Left renal pelvis (tissue), 4 donors: Measurements from ENCODE around the gene TULP4. TPM values are rescaled to one million over a fixed set of nuclear protein-coding genes. Genes with fewer than 3 reads are reported as not detected.
A peak's percentile ranks its signal among the peaks of the same experiment; 100 is the strongest.

Experiments
- DNase-seq, 4 donors: peaks; one replicate each; pipeline ENCODE4 v3.0.0-alpha.2; 2013; ENCODE audit warnings: low read depth in 4 of 4, low spot score in 3 of 4
- polyA plus RNA-seq, 4 donors: library from polyadenylated mRNA; unstranded; fragments of 120-200 nt; gene quantifications; one replicate each; pipeline ENCODE4 v1.2.1, GENCODE V29; 2013; ENCODE audit not compliant: insufficient read length in 4 of 4

TULP4 gene
- polyA plus RNA-seq, 4 donors, result 15.0 to 20.5 (median 19.1) TPM

DNA sequence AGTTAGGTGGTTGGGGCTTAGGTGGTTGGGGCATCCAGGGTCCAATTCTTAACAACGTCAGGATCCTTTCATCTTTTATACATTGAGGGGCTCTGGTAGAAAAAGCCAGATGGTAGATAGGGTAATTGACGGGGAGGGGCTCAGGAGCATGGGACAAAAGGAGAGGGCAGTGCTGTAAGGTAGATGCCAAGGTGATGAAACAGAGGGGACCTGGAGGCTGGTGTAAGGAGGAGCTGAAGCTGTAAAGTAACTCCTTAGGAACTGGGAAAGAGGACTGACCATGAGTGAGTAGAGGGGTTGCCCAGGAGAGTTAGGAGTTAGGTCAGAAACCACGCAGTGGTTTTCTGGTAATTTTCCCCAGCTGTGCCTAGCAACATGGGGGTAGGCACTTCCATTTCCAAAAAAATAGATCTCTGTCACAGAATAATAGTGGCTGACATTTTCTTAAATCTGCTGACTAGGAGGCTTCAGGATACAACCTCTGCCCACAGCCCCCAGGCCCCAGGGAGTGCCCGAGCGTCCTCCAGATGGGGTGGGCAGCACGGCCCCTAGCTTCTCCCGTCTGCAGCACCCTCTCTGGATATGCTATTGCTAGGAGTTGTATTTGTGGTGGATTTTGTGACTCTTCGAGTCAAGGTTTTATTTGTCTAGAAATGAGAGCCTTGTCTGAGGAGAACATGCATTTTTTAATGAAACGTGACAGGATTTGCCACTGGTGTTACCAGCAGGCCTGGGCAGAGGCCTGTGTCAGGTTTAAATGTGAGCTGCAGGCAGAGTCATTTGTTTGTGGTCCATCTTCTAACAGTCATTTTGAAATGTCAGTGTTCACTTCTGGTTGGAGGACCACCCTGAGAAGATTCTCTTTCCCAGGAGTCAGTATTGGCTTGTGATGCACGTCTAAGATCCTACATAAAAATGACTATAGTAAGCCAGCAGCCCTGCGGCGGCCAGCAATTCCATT, 44.6 kb downstream of the TULP4 start:
- no peak for DNase-seq

GRCh38 chr6:158357570-158358216, 45.4 kb downstream of the TULP4 start:
- DNase-seq, result no peak

DNA sequence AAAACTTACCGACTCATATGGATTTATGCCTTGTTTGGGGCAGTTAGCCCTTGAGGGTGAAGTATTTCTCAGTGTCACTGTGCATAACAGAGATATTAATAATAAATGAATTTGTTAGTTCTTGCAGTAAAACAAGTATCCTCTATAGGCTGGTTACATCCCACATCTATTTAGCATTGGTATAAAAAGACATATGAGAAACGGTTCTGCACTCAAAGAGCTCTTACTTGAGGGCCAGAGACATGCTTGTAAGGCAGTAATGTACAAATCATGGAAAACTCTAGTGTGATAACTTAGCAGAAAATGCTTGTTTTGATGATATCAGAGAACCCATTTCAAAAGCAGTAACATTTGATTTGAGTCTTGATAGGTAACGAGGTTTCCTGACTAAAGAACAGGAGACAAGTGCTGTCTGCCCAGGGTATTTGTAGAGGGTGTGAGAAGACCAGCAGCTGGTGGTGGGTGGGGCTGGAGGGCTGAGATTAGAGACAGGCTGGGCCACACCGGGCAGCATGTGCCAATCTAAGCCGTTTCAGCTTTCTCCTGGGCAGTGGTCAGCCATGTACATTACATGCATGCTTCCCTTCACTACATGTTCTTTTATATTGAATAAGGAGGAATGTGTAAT, 46.3 kb downstream of the TULP4 start:
- DNase-seq, result no peak

DNA sequence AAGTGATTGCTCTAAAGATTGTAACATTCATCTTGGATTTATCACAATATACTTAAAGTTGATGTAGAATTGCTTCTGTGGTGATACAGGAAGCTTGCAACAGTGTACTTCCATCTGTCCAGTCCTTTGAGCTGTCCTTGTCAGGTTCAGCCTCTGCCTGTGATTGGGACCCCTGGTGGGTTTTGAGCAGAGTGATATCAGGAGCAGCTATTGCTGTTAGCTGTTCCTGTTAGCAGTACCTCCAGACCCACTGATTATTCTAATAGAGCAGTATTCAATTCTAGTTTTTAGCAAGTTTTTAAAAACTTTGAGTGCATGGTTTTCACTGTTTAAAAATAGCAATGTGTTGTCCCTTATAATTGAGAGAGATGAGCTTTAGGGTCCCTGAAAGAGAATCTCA, 48.8 kb downstream of the TULP4 start:
- DNase-seq, result no peak

- no peak for DNase-seq
Measured at GRCh38 chr6:158361961-158362669, 49.9 kb downstream of the TULP4 start.

GRCh38 chr6:158366363-158366762, 54.1 kb downstream of the TULP4 start:
- DNase-seq, result no peak

- no peak for DNase-seq
Measured at GRCh38 chr6:158367816-158368215, 55.6 kb downstream of the TULP4 start.

GRCh38 chr6:158369241-158369640, 57.0 kb downstream of the TULP4 start:
- no peak for DNase-seq

- DNase-seq, result no peak
Measured at GRCh38 chr6:158370805-158371204, 58.5 kb downstream of the TULP4 start.

DNA sequence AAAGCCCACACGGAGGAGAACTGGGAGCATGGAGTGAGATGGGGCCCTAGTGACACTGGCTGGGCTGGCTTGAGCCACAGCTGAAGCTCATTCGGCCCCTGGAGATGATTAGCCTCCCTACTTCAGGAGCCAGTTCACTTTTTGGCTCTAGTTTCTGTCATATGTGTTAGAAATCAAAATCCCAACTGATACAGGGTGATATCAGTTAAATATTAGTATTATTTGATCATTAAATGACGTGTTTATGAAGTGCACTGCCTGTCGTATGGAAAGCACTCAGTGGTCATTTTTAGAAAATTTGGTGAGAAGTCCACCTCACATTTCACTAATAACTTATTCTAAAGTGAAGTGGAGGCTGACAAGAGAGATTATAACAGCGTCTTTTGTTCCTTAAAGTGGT, 59.0 kb downstream of the TULP4 start:
- DNase-seq, result no peak

DNA sequence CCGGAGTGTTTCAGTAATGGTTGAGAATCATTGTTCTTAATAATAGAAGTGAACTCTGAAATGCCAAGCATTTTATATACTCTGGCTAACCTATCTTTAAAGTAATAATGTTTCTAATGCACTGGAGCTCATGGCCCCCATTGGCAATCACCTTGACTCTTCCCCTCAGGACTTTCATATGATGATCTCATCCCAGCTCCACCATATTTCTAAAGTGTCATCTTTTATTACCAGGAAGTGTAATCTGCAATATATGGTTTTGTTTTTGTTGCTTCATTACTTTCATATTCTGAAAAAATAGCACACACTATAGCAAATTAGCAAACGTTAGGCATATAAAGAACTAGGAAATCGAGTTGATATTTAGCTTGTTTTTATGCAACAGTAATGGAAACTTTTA, 60.3 kb downstream of the TULP4 start:
- no peak for DNase-seq

GRCh38 chr6:158373214-158373613, 60.9 kb downstream of the TULP4 start:
- no peak for DNase-seq

DNA sequence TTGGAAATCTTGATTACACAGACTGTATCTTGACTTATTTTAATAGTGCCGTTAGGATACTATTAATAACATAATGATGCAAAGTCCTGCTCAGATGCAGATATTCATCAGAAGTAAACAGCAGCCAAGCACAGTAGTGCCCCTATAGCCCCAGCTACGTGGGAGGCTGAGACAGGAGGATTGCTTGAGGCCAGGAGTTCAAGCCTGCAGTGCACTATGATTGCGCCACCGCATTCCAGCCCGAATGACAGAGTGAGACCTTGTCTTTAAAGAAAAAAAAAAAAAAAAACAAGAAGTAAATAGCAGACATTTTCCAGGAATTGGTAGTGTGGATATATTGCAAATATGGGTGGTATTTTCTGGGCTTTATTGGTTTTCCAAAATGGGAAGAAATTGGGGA, 61.8 kb downstream of the TULP4 start:
- DNase-seq, result no peak

DNA sequence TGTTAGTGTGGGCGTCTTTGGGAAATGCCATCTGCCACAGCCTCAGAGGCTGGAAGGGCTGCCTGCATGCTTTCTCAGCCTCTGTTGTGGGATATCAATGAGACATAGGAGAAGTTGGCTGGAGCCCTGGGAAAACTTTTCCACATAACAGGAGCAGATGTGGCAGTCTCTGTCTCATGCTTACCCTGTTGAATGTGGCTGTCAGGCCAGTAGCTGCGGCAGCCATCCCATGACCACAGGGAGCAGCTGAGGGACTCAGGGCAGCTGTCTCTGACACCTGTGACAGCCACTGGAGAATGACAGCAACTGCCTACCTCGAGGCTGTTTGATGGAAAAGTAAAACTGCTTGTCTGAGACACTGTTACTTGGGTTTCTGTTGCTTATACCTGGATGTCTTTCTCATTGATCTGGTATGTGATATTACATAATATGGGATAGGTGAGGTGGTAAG, 64.4 kb downstream of the TULP4 start:
- no peak for DNase-seq

GRCh38 chr6:158377860-158378259, 65.6 kb downstream of the TULP4 start:
- peak in 1 of 4 donors; percentile 12 for DNase-seq

- no peak for DNase-seq
Measured at GRCh38 chr6:158379336-158379735, 67.1 kb downstream of the TULP4 start.

DNA sequence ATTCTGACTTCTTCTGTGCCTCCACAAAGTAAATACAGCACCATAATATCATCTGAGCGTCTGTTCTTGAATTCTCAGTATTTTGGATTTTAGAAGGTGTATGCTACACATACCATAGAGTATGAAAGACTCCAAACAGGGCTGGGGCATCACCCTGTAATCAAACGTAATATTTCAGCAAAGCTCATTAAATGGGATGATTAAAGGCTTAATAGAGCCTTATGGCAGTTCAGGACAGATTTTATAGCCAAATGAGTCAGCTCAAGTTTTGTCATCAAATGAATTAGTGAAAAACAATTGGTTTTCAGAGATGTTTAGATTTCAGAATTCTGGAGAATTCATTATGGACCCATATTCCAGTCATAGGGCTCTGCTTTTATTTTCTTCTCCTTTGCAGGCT, 68.9 kb downstream of the TULP4 start:
- DNase-seq, result no peak

GRCh38 chr6:158382491-158382890, 70.2 kb downstream of the TULP4 start:
- no peak for DNase-seq

GRCh38 chr6:158383057-158383456, 70.8 kb downstream of the TULP4 start:
- DNase-seq, result no peak

DNA sequence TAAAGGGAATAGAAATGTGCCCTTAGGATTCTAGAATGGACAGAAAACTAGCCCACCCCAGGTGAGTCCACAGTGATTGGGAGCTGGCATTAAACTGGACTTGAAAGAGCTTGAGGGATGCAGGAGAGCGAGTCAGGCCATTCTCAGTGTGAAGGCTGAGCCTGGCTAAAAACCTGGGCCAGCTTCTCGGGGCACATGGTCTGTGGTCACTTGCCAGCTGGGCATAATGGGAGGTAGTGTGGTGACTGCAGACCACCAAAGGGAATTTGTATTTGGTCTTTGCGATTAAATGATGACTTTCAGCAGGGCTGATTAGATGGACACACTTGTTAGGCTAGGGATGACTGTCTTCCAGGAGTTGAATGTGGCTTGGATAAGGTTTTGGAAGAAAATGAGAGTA, 71.3 kb downstream of the TULP4 start:
- DNase-seq, result no peak

GRCh38 chr6:158384671-158385110, 72.4 kb downstream of the TULP4 start:
- no peak for DNase-seq
